Measurements from ENCODE around the gene PSMB5.

Gene PSMB5

GRCh38 chr14:23043754-23044153 is 9.1 kb upstream of the PSMB5 start:
- DNase-seq: no peak

GRCh38 chr14:23043145-23043544 is 8.4 kb upstream of the PSMB5 start:
- no peak for DNase-seq

GRCh38 chr14:23042162-23042965 is 7.7 kb upstream of the PSMB5 start, which contains the start of gene PSMB11:
Gene PSMB11, plus strand, starts transcription at chr14:23042212. Its CDS starts 14 bp downstream, at chr14:23042226.
- no peak for DNase-seq

- DNase-seq: no peak
Measured at GRCh38 chr14:23041729-23042128, 7.0 kb upstream of the PSMB5 start.

GRCh38 chr14:23040100-23040499 is 5.4 kb upstream of the PSMB5 start:
- no peak for DNase-seq

GRCh38 chr14:23035303-23036144 is 824 bp upstream of the PSMB5 start:
- DNase-seq: peak; percentile 12 to 21

- peak; percentile 9 to 18 for DNase-seq
Measured at GRCh38 chr14:23033801-23034497, 751 bp downstream of the PSMB5 start.

- no peak for DNase-seq
Measured at GRCh38 chr14:23033251-23033727, 1.4 kb downstream of the PSMB5 start.

GRCh38 chr14:23030936-23031335 is 3.8 kb downstream of the PSMB5 start:
- no peak for DNase-seq

GRCh38 chr14:23028799-23029198 is 5.9 kb downstream of the PSMB5 start:
- DNase-seq: peak in 1 of 2 donors; percentile 14

- no peak for DNase-seq
Measured at GRCh38 chr14:23025151-23025814, 9.4 kb downstream of the PSMB5 start.

- no peak for DNase-seq
Measured at GRCh38 chr14:23024612-23025075, 10.1 kb downstream of the PSMB5 start.

- DNase-seq: no peak
Measured at GRCh38 chr14:23023795-23024152, 10.9 kb downstream of the PSMB5 start.

GRCh38 chr14:23023022-23023794 is 11.5 kb downstream of the PSMB5 start:
- no peak for DNase-seq

- no peak for DNase-seq
Measured at GRCh38 chr14:23021889-23022442, 12.7 kb downstream of the PSMB5 start.

- no peak for DNase-seq
Measured at GRCh38 chr14:23021434-23021833, 13.3 kb downstream of the PSMB5 start.

- DNase-seq: no peak
Measured at GRCh38 chr14:23020143-23021128, 14.3 kb downstream of the PSMB5 start.

GRCh38 chr14:23018107-23018506 is 16.6 kb downstream of the PSMB5 start:
- DNase-seq: no peak

GRCh38 chr14:23017091-23017490 is 17.6 kb downstream of the PSMB5 start:
- DNase-seq: no peak

- peak; percentile 16 to 27 for DNase-seq
Measured at GRCh38 chr14:23015618-23016017, 19.1 kb downstream of the PSMB5 start.
